Stimulated activated CD8-positive, alpha-beta memory T cell treated with anti-CD3 and anti-CD28 coated beads, Interleukin-7, amount 100 ng/mL, for 48 hours (primary cell): ENCODE measurements around the gene RPH3AL.

Experiments used
- DNase-seq, 2 donors: peaks; one replicate each; pipeline ENCODE4 v3.0.0-alpha.2; 2020; ENCODE audit warnings: low read depth in 1 of 2; ENCODE audit errors: extremely low read depth in 1 of 2

RPH3AL gene

GRCh38 chr17:353838-354234 lies 1.2 kb upstream of the RPH3AL start:
- no peak for DNase-seq

GRCh38 chr17:353213-353837 lies 718 bp upstream of the RPH3AL start:
- DNase-seq = no peak

GRCh38 chr17:351875-352420 lies 659 bp downstream of the RPH3AL start:
- DNase-seq = no peak

GRCh38 chr17:351449-351738 lies 1.2 kb downstream of the RPH3AL start:
- no peak for DNase-seq

- no peak for DNase-seq
These were observed 1.7 kb downstream of the RPH3AL start for GRCh38 chr17:350706-351448.

GRCh38 chr17:349666-350065 lies 2.9 kb downstream of the RPH3AL start:
- no peak for DNase-seq

GRCh38 chr17:348692-349425 lies 3.7 kb downstream of the RPH3AL start:
- DNase-seq = no peak

- no peak for DNase-seq
These were observed 4.6 kb downstream of the RPH3AL start for GRCh38 chr17:348012-348411.

GRCh38 chr17:347309-347899 lies 5.2 kb downstream of the RPH3AL start:
- no peak for DNase-seq

GRCh38 chr17:345992-346785 lies 6.4 kb downstream of the RPH3AL start:
- DNase-seq = no peak

- no peak for DNase-seq
These were observed 7.3 kb downstream of the RPH3AL start for GRCh38 chr17:345261-345660.

GRCh38 chr17:343875-344752 lies 8.5 kb downstream of the RPH3AL start:
- no peak for DNase-seq

GRCh38 chr17:343211-343610 lies 9.4 kb downstream of the RPH3AL start:
- DNase-seq = no peak

- DNase-seq = no peak
These were observed 12.5 kb downstream of the RPH3AL start for GRCh38 chr17:340074-340473.

- no peak for DNase-seq
These were observed 13.2 kb downstream of the RPH3AL start for GRCh38 chr17:339193-340061.

GRCh38 chr17:338442-339192 lies 14.0 kb downstream of the RPH3AL start:
- DNase-seq = no peak

GRCh38 chr17:337866-338265 lies 14.7 kb downstream of the RPH3AL start:
- DNase-seq = no peak

- DNase-seq = no peak
These were observed 15.2 kb downstream of the RPH3AL start for GRCh38 chr17:337453-337852.
